ENCODE measurements around the gene SUSD1.

DNA sequence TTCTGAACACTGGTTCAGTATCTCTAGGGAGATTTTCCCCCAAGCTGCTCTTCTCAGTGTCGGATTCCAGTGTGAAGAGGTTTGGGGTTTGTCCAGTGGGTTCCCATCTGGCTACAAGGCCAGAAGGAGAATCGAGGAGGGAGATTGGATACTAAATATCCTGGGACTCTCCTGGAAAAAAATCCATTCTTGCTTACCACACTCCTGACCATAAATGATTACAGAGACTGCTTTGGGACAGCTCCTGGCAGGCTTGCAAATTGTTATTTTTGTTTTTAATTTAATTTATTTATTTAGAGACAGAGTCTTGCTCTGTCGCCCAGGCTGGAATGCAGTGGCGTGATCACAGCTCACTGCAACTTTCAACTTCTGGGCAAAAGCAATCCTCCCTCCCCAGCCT lies 4.7 kb upstream of the SUSD1 start:
- TF ChIP-seq POLR2AphosphoS5 (IDR thresholded peaks at IDR 0.05; ENCODE audit: low read depth, low read length): no peak
- TF ChIP-seq, protein P1, sequence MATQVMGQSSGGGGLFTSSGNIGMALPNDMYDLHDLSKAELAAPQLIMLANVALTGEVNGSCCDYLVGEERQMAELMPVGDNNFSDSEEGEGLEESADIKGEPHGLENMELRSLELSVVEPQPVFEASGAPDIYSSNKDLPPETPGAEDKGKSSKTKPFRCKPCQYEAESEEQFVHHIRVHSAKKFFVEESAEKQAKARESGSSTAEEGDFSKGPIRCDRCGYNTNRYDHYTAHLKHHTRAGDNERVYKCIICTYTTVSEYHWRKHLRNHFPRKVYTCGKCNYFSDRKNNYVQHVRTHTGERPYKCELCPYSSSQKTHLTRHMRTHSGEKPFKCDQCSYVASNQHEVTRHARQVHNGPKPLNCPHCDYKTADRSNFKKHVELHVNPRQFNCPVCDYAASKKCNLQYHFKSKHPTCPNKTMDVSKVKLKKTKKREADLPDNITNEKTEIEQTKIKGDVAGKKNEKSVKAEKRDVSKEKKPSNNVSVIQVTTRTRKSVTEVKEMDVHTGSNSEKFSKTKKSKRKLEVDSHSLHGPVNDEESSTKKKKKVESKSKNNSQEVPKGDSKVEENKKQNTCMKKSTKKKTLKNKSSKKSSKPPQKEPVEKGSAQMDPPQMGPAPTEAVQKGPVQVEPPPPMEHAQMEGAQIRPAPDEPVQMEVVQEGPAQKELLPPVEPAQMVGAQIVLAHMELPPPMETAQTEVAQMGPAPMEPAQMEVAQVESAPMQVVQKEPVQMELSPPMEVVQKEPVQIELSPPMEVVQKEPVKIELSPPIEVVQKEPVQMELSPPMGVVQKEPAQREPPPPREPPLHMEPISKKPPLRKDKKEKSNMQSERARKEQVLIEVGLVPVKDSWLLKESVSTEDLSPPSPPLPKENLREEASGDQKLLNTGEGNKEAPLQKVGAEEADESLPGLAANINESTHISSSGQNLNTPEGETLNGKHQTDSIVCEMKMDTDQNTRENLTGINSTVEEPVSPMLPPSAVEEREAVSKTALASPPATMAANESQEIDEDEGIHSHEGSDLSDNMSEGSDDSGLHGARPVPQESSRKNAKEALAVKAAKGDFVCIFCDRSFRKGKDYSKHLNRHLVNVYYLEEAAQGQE (IDR thresholded peaks at IDR 0.05; ENCODE audit: insufficient read depth in 1 of 2, low read depth in 2 of 2, low read length in 2 of 2): no peak

Measured in PFSK-1 (cell line).